ENCODE measurements around the gene ARPP21. TPM values are rescaled to one million over a fixed set of nuclear protein-coding genes. Genes with fewer than 3 reads are reported as not detected.

The ARPP21 gene
- total and polyA plus RNA-seq, 7 donors: 86.4 to 336 (median 101) TPM

GRCh38 chr3:35744419-35744818 is 105.1 kb downstream of the ARPP21 start:
- no peaks in the 10 kb centered on the region for H3K9me3 ChIP-seq
- no peak overlapping the region for H3K27ac ChIP-seq
- no peak overlapping the region for H3K4me3 ChIP-seq
- 62 to 69% (median 64%) methylated on average over 10 of the region's 10 CpGs for WGBS, 3 donors
- no peak for DNase-seq
- TF ChIP-seq, protein P1, sequence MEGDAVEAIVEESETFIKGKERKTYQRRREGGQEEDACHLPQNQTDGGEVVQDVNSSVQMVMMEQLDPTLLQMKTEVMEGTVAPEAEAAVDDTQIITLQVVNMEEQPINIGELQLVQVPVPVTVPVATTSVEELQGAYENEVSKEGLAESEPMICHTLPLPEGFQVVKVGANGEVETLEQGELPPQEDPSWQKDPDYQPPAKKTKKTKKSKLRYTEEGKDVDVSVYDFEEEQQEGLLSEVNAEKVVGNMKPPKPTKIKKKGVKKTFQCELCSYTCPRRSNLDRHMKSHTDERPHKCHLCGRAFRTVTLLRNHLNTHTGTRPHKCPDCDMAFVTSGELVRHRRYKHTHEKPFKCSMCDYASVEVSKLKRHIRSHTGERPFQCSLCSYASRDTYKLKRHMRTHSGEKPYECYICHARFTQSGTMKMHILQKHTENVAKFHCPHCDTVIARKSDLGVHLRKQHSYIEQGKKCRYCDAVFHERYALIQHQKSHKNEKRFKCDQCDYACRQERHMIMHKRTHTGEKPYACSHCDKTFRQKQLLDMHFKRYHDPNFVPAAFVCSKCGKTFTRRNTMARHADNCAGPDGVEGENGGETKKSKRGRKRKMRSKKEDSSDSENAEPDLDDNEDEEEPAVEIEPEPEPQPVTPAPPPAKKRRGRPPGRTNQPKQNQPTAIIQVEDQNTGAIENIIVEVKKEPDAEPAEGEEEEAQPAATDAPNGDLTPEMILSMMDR (IDR thresholded peaks at IDR 0.05): no peak
- intact Hi-C loops (cut with DNase I): loop anchor here in 1 of 2 donors (5.0 kb wide), 1 partner anchor 52 kb away; no protein-coding TSS in a partner anchor
- H3K27me3 ChIP-seq (ENCODE audit: insufficient read depth in 3 of 3, low read length in 2 of 3): no peaks in the 10 kb centered on the region
- H3K4me1 ChIP-seq: no peaks in the 10 kb centered on the region
- peak in 2 of 4 donors; percentile 27 to 29 for ATAC-seq
- peaks cover 5 to 90% of the 10 kb centered on the region in 2 donors for H3K36me3 ChIP-seq (ENCODE audit: insufficient read depth in 1 of 2, low read depth in 1 of 2)

DNA sequence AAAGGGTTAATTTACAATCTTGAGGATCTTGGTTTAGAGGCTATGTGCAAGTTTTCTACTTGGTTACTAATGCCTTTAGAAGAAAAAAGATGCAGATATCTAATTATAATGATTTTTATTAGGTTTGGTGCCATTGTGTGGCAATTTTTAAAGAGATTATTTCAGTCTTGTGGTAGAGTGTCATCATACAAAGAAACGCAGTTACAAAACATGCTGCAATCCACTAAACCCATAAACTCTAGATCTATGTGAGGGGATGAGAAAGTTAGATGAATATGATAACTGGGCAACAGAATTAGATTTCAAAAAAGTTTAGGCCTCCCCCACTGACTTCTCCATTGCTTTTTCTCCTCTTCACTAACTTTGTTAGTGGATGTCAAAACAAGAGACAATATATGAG is 106.0 kb downstream of the ARPP21 start:
- Histone ChIP-seq H3K4me3 (no peak overlapping the region), H3K27ac (peak overlapping the region; percentile 3), H3K4me1 (no peaks in the 10 kb centered on the region), H3K36me3 (ENCODE audit: insufficient read depth in 1 of 2, low read depth in 1 of 2) (peaks cover 5 to 88% of the 10 kb centered on the region in 2 donors), H3K27me3 (ENCODE audit: insufficient read depth in 3 of 3, low read length in 2 of 3) (no peaks in the 10 kb centered on the region), H3K9me3 (no peaks in the 10 kb centered on the region)
- TF ChIP-seq, protein P1 (IDR thresholded peaks at IDR 0.05): no peak
- intact Hi-C loops (cut with DNase I): loop anchor here in 1 of 2 donors (5.0 kb wide), 1 partner anchor 38 kb away; no protein-coding TSS in a partner anchor
- no peak for DNase-seq
- ATAC-seq: no peak
- 76 to 84% (median 84%) methylated on average over 1 of the region's 1 CpG for WGBS, 3 donors

DNA sequence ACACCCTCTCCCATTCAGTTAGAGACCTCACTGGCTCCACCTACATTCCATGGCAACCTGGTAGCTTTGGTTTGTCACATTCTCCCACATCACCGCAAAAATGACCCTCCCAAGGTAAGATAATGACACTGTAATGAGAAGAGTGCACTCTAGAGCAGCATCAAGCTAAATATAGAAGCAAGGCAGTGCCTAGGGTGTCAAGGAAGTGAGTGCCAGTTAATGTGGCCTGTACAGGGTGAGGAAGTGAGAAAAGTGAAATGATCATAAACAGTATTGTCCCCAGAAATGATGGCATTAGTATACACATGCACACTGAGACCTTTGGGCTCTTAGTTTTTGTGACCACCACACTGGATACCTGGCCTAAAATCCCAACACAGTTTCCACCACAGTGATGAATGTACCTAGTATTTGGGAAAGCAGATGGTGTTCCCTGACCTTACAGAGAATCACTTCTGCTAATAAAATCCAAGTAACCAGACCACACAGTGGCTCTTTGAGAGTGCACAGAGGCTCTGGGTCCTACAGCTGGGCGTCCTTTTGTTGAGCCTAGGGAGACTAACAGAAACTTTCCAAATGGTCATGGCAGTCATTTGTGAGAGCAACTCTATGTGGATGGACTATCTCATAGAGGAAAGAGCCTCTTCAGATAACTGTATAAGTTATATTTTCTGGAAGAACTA is 106.6 kb downstream of the ARPP21 start:
- H3K9me3 ChIP-seq: no peaks in the 10 kb centered on the region
- no peaks in the 10 kb centered on the region for H3K27me3 ChIP-seq (ENCODE audit: insufficient read depth in 3 of 3, low read length in 2 of 3)
- H3K36me3 ChIP-seq (ENCODE audit: insufficient read depth in 1 of 2, low read depth in 1 of 2): peaks cover 5 to 88% of the 10 kb centered on the region in 2 donors
- H3K4me3 ChIP-seq: no peak overlapping the region
- intact Hi-C loops (cut with DNase I): loop anchor here in 1 of 2 donors (5.0 kb wide), 1 partner anchor 39 kb away; no protein-coding TSS in a partner anchor
- no peaks in the 10 kb centered on the region for H3K4me1 ChIP-seq
- peak overlapping the region; percentile 3 for H3K27ac ChIP-seq
- DNase-seq (no peak), ATAC-seq (peak; percentile 35 to 58 (median 40))
- WGBS, 3 donors: 70 to 95% (median 91%) methylated on average over 2 of the region's 2 CpGs
- TF ChIP-seq, protein P1 (IDR thresholded peaks at IDR 0.05): no peak

GRCh38 chr3:35746492-35746891 is 107.2 kb downstream of the ARPP21 start:
- no peak overlapping the region for H3K4me3 ChIP-seq
- peaks cover 5 to 88% of the 10 kb centered on the region in 2 donors for H3K36me3 ChIP-seq (ENCODE audit: insufficient read depth in 1 of 2, low read depth in 1 of 2)
- H3K27ac ChIP-seq: no peak overlapping the region
- no peaks in the 10 kb centered on the region for H3K9me3 ChIP-seq
- ATAC-seq (peak in 2 of 4 donors; percentile 3 to 17), DNase-seq (no peak)
- TF ChIP-seq, protein P1 (IDR thresholded peaks at IDR 0.05): no peak
- H3K4me1 ChIP-seq: no peaks in the 10 kb centered on the region
- H3K27me3 ChIP-seq (ENCODE audit: insufficient read depth in 3 of 3, low read length in 2 of 3): no peaks in the 10 kb centered on the region
- WGBS, 3 donors: 58 to 64% (median 61%) methylated on average over 2 of the region's 2 CpGs
- intact Hi-C loops (cut with DNase I): loop anchor here in 1 of 2 donors (5.0 kb wide), 1 partner anchor 39 kb away; no protein-coding TSS in a partner anchor

Data from psoas muscle (tissue), 8 donors.